HCT116 (cell line): ENCODE measurements around the gene PDGFD. TPM values are rescaled to one million over a fixed set of nuclear protein-coding genes. Genes with fewer than 3 reads are reported as not detected.

Experiments used
- ATAC-seq: fragments of 200-7000 bp; cut with Tn5 transposase; 2 replicates; pipeline ENCODE4 v1.9.1; 2020; ENCODE audit warnings: mild to moderate bottlenecking, moderate library complexity
- BruUV-seq: library from RNA; stranded (reverse); fragments of 400-500 nt; replicated peaks from 2 replicates; lab custom pipeline; 2021; lab: Mats Ljungman, UMichigan
- CTCF ChIA-PET: fragments of 300-600 bp; sonication (Branson Sonifier 250); formaldehyde crosslinking; loops from one replicate; lab custom pipeline; 2021; ENCODE audit warnings: antibody characterized with exemption; lab: Charles Lee
- POLR2A ChIA-PET: fragments of 300-600, 350-600 bp; sonication (Branson Sonifier 250); formaldehyde crosslinking; loops from one replicate; lab custom pipeline; 2021; ENCODE audit warnings: antibody characterized with exemption; lab: Charles Lee
- RAD21 ChIA-PET, 2 experiments: fragments of 300-600 bp; sonication (Branson Sonifier 250); formaldehyde crosslinking; loops; one replicate each; lab custom pipeline; 2023; ENCODE audit warnings: low total read pairs in 2 of 2; ENCODE audit not compliant: uncharacterized antibody in 2 of 2, unreplicated experiment in 2 of 2, low non-redundant PET in 1 of 2; lab: Charles Lee
- DNase-seq: peaks from one replicate; pipeline ENCODE4 v3.0.0-alpha.2; 2010; ENCODE audit warnings: low read depth, low spot score
- H2AFZ ChIP-seq: fragments of 200-600 bp; shearing (Covaris generic), sonication (generic); 2 replicates; pipeline ENCODE4 v1.6.1; 2017; ENCODE audit warnings: low read depth, mixed run types, mixed read lengths, antibody characterized with exemption, low read length; ENCODE audit not compliant: poor library complexity, severe bottlenecking
- H3K27ac ChIP-seq: 2 replicates; pipeline ENCODE4 v1.5.1; 2012; ENCODE audit warnings: low read depth, low read length
- H3K27me3 ChIP-seq: fragments of 200-600 bp; sonication (generic); 2 replicates; pipeline ENCODE4 v1.6.1; 2016; ENCODE audit warnings: mixed run types, low read length, mixed read lengths; ENCODE audit not compliant: insufficient read depth
- H3K36me3 ChIP-seq, 2 experiments: fragments of 200-500 bp in 1 of 2; fragments of 200-600 bp in 1 of 2; sonication (Bioruptor generic) in 1 of 2; sonication (generic) in 1 of 2; 2 replicates each; pipeline versions ENCODE4 v1.5.1 to v1.6.1; 2014 to 2016; ENCODE audit warnings: low read length in 2 of 2, inconsistent platforms in 1 of 2, mixed read lengths in 1 of 2, mixed run types in 1 of 2; ENCODE audit not compliant: insufficient read depth in 2 of 2, control insufficient read depth in 1 of 2
- H3K4me1 ChIP-seq, 2 experiments: fragments of 200-600 bp in 1 of 2; sonication (generic) in 1 of 2; 2 replicates each; pipeline versions ENCODE4 v1.5.1 to v1.6.1; 2012 to 2017; ENCODE audit warnings: low read length in 2 of 2, inconsistent platforms in 1 of 2, mild to moderate bottlenecking in 1 of 2, mixed read lengths in 1 of 2, mixed run types in 1 of 2, moderate library complexity in 1 of 2; ENCODE audit not compliant: insufficient read depth in 2 of 2, control insufficient read depth in 1 of 2
- H3K4me2 ChIP-seq: fragments of 200-600 bp; sonication (generic); 2 replicates; pipeline ENCODE4 v1.6.1; 2017; ENCODE audit warnings: mixed run types, low read length, mixed read lengths
- H3K4me3 ChIP-seq, 2 experiments: fragments of 200-600 bp in 1 of 2; sonication (generic) in 1 of 2; replicated peaks in 1 of 2; 2 replicates each; pipeline ENCODE4 v1.5.1; 2011 to 2016; ENCODE audit warnings: low read length in 2 of 2, control low read depth in 1 of 2, low read depth in 1 of 2, mild to moderate bottlenecking in 1 of 2, mixed read lengths in 1 of 2, mixed run types in 1 of 2
- H3K79me2 ChIP-seq: fragments of 200-600 bp; sonication (generic); 2 replicates; pipeline ENCODE4 v1.6.1; 2017; ENCODE audit warnings: mild to moderate bottlenecking, mixed run types, low read length, moderate library complexity, mixed read lengths; ENCODE audit not compliant: insufficient read depth
- H3K9ac ChIP-seq: fragments of 200-600 bp; sonication (generic); 2 replicates; pipeline ENCODE4 v1.6.1; 2016; ENCODE audit warnings: low read length, mixed read lengths
- H3K9me2 ChIP-seq: fragments of 200-600 bp; sonication (generic), shearing (Covaris generic); 2 replicates; pipeline ENCODE4 v1.6.1; 2017; ENCODE audit warnings: mixed run types, mild to moderate bottlenecking, moderate library complexity; ENCODE audit not compliant: insufficient read depth
- H3K9me3 ChIP-seq, 2 experiments: fragments of 200-500 bp in 1 of 2; fragments of 200-600 bp in 1 of 2; sonication (Bioruptor generic) in 1 of 2; sonication (generic) in 1 of 2; 2 replicates each; pipeline ENCODE4 v1.6.1; 2014 to 2017; ENCODE audit warnings: low read length in 2 of 2, mixed read lengths in 2 of 2, inconsistent platforms in 1 of 2, low read depth in 1 of 2, mild to moderate bottlenecking in 1 of 2, mixed run types in 1 of 2, moderate library complexity in 1 of 2; ENCODE audit not compliant: control insufficient read depth in 1 of 2, insufficient read depth in 1 of 2
- H4K20me1 ChIP-seq: fragments of 200-600 bp; sonication (generic), shearing (Covaris generic); 2 replicates; pipeline ENCODE4 v1.6.1; 2017; ENCODE audit warnings: mixed run types, mild to moderate bottlenecking, moderate library complexity; ENCODE audit not compliant: insufficient read depth
- CEBPB ChIP-seq: IDR thresholded peaks from 2 replicates; pipeline ENCODE4 v1.6.1; 2012; ENCODE audit warnings: low read depth
- ELF1 ChIP-seq: IDR thresholded peaks from 2 replicates; pipeline ENCODE4 v1.6.1; 2012; ENCODE audit warnings: low read depth, borderline replicate concordance
- EZH2phosphoT487 ChIP-seq: fragments of 200-600 bp; IDR thresholded peaks from 2 replicates; pipeline ENCODE4 v1.6.1; 2018; ENCODE audit warnings: antibody characterized with exemption, borderline replicate concordance
- JUND ChIP-seq: IDR thresholded peaks from 2 replicates; pipeline ENCODE4 v1.6.1; 2012
- RAD21 ChIP-seq: IDR thresholded peaks from 2 replicates; pipeline ENCODE4 v1.6.1; 2012; ENCODE audit warnings: low read depth, mild to moderate bottlenecking
- SIN3A ChIP-seq: IDR thresholded peaks from 2 replicates; pipeline ENCODE4 v1.6.1; 2012; ENCODE audit warnings: low read depth
- TCF7L2 ChIP-seq: IDR thresholded peaks from 2 replicates; pipeline ENCODE4 v1.7.0; 2011; ENCODE audit warnings: borderline replicate concordance, inconsistent platforms; ENCODE audit not compliant: insufficient read depth, insufficient read length; ENCODE audit errors: extremely low read depth
- YY1 ChIP-seq: IDR thresholded peaks from 2 replicates; pipeline ENCODE4 v1.6.1; 2011; ENCODE audit warnings: low read length, low read depth, moderate library complexity, mild to moderate bottlenecking; ENCODE audit not compliant: insufficient replicate concordance; ENCODE audit errors: extremely low read depth
- ZFX ChIP-seq: fragments of 450-650 bp; IDR thresholded peaks from 2 replicates; pipeline ENCODE4 v1.6.1; 2017
- intact Hi-C: fragments of 100-400 bp; cut with micrococcal nuclease; formaldehyde crosslinking; loops from 2 replicates; pipeline ENCODE4 v1.10.0; 2022
- total RNA-seq: library from RNA; stranded (reverse); gene quantifications from one replicate; pipeline ENCODE4 v1.2.1, GENCODE V29; 2021; ENCODE audit not compliant: unreplicated experiment
- TF ChIP-seq, protein P1 (sequence below): IDR thresholded peaks from 2 replicates; pipeline ENCODE4 v1.6.1; 2012; ENCODE audit warnings: low read depth
- TF ChIP-seq, protein P2 (sequence below): IDR thresholded peaks from 2 replicates; pipeline ENCODE4 v1.6.1; 2012
- TF ChIP-seq, protein P3 (sequence below): IDR thresholded peaks from 2 replicates; pipeline ENCODE4 v1.6.1; 2012

PDGFD gene
- total RNA-seq, 1 experiment from 2014 or later, result 0.34 TPM

DNA sequence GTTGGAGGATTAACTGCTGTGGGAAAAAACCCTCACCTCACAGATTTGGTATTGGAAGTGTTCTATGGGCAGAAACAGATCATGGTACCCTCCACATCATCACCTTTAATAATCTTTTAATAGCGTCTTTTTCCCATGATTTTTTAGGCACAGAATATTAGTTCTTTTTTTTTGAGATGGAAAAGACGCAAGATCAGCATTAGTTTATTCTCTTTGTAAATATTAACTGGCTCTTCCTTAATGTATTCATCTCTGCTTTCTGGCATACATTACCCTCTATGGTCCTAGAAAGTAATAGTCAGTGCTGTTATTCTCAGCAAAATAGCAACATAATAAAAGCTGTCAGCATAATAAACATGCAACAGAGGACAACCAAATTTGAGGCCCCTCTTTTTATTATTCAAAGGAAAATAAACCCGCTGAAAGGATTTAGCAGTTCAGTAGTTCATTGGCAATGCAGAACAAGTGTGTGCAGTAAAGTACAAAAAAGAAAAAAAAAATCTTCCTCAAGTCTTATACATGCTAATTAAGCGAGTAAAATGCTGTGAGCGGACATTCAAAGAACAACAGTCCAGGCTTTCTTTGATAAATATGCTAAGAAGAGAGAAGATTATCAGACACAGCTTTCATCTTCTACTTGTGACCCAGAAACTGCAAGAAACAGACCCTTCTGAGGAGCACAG, 165.0 kb downstream of the PDGFD start:
- DNase-seq (no peak), ATAC-seq (no peak)
- Histone ChIP-seq H4K20me1 (no peaks in the 10 kb centered on the region), H3K27me3 (no peaks in the 10 kb centered on the region), H3K36me3 (no peaks in the 10 kb centered on the region), H3K27ac (no peak overlapping the region), H3K79me2 (no peaks in the 10 kb centered on the region), H3K9me2 (no peaks in the 10 kb centered on the region; the same call in 1 of the 2 replicates), H3K9ac (no peak overlapping the region), H3K4me2 (no peak overlapping the region), H3K4me1 (no peaks in the 10 kb centered on the region), H2AFZ (no peak overlapping the region), H3K4me3 (no peak overlapping the region), H3K9me3 (no peaks in the 10 kb centered on the region)
- POLR2A ChIA-PET, result no interaction called here
- intact Hi-C loops, result no loop called here
- TF ChIP-seq JUND (no peak), RAD21 (no peak), EZH2phosphoT487 (no peak), YY1 (no peak), CEBPB (no peak), TCF7L2 (no peak), ELF1 (no peak), SIN3A (no peak), ZFX (no peak)
- TF ChIP-seq, protein P1, sequence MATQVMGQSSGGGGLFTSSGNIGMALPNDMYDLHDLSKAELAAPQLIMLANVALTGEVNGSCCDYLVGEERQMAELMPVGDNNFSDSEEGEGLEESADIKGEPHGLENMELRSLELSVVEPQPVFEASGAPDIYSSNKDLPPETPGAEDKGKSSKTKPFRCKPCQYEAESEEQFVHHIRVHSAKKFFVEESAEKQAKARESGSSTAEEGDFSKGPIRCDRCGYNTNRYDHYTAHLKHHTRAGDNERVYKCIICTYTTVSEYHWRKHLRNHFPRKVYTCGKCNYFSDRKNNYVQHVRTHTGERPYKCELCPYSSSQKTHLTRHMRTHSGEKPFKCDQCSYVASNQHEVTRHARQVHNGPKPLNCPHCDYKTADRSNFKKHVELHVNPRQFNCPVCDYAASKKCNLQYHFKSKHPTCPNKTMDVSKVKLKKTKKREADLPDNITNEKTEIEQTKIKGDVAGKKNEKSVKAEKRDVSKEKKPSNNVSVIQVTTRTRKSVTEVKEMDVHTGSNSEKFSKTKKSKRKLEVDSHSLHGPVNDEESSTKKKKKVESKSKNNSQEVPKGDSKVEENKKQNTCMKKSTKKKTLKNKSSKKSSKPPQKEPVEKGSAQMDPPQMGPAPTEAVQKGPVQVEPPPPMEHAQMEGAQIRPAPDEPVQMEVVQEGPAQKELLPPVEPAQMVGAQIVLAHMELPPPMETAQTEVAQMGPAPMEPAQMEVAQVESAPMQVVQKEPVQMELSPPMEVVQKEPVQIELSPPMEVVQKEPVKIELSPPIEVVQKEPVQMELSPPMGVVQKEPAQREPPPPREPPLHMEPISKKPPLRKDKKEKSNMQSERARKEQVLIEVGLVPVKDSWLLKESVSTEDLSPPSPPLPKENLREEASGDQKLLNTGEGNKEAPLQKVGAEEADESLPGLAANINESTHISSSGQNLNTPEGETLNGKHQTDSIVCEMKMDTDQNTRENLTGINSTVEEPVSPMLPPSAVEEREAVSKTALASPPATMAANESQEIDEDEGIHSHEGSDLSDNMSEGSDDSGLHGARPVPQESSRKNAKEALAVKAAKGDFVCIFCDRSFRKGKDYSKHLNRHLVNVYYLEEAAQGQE, result no peak
- TF ChIP-seq, protein P2, sequence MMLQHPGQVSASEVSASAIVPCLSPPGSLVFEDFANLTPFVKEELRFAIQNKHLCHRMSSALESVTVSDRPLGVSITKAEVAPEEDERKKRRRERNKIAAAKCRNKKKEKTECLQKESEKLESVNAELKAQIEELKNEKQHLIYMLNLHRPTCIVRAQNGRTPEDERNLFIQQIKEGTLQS, result no peak
- TF ChIP-seq, protein P3, sequence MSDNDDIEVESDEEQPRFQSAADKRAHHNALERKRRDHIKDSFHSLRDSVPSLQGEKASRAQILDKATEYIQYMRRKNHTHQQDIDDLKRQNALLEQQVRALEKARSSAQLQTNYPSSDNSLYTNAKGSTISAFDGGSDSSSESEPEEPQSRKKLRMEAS, result no peak
- CTCF ChIA-PET, result no interaction called here
- RAD21 ChIA-PET, result no interaction called here
- BruUV-seq, result no TSS peak
